HUDEP-2 (cell line): ENCODE measurements around the gene MOGAT1.
"Not testable (repeated sequence)": the region's sequence is repeated elsewhere in the genome, so short reads cannot be mapped to it uniquely, and the experiment has no call there.

ENCODE experiments used
- DNase-seq, 76 experiments: peaks; one replicate each; lab custom pipeline; 2025; ENCODE audit not compliant: unreplicated experiment in 76 of 76; lab: John Stamatoyannopoulos, UW

MOGAT1 gene

GRCh38 chr2:222736924-222737323 lies 65.5 kb downstream of the MOGAT1 start:
- DNase-seq = no peak

- no peak for DNase-seq
Measured at GRCh38 chr2:222738312-222738711, 66.9 kb downstream of the MOGAT1 start.

GRCh38 chr2:222738809-222739208 lies 67.4 kb downstream of the MOGAT1 start:
- peak in 23 of 76 experiments; percentile 1 to 33 (median 5) for DNase-seq

- DNase-seq = no peak
Measured at GRCh38 chr2:222739939-222740338, 68.5 kb downstream of the MOGAT1 start.

GRCh38 chr2:222743251-222743812 lies 71.9 kb downstream of the MOGAT1 start:
- no peak for DNase-seq

GRCh38 chr2:222745836-222746559 lies 74.5 kb downstream of the MOGAT1 start:
- DNase-seq = no peak

GRCh38 chr2:222747526-222748160 lies 76.2 kb downstream of the MOGAT1 start:
- no peak for DNase-seq

GRCh38 chr2:222750533-222750932 lies 79.1 kb downstream of the MOGAT1 start:
- DNase-seq = no peak

GRCh38 chr2:222751238-222751637 lies 79.8 kb downstream of the MOGAT1 start:
- DNase-seq = no peak

- no peak for DNase-seq
Measured at GRCh38 chr2:222751821-222752719, 80.6 kb downstream of the MOGAT1 start.

GRCh38 chr2:222752746-222753145 lies 81.3 kb downstream of the MOGAT1 start:
- DNase-seq = no peak

GRCh38 chr2:222753251-222753824 lies 81.9 kb downstream of the MOGAT1 start:
- no peak for DNase-seq

- no peak for DNase-seq
Measured at GRCh38 chr2:222754324-222754930, 83.0 kb downstream of the MOGAT1 start.

- DNase-seq = not testable (repeated sequence)
Measured at GRCh38 chr2:222755593-222755992, 84.1 kb downstream of the MOGAT1 start.

GRCh38 chr2:222756362-222756831 lies 84.9 kb downstream of the MOGAT1 start:
- DNase-seq = no peak

GRCh38 chr2:222756951-222757650 lies 85.6 kb downstream of the MOGAT1 start:
- DNase-seq = no peak
